Immature natural killer cell (primary cell): ENCODE measurements around the gene LAGE3. TPM values are rescaled to one million over a fixed set of nuclear protein-coding genes. Genes with fewer than 3 reads are reported as not detected.

Experiments
- DNase-seq, 3 donors: peaks; one replicate each; pipeline ENCODE4 v3.0.0; 2022; ENCODE audit warnings: mixed read lengths in 1 of 3
- H3K27ac Mint-ChIP-seq, 6 donors: one replicate each; pipeline ENCODE4 v1.8.0; 2020; ENCODE audit warnings: mixed read lengths in 6 of 6, mild to moderate bottlenecking in 5 of 6, inconsistent platforms in 4 of 6, moderate library complexity in 3 of 6
- H3K27me3 Mint-ChIP-seq, 3 donors: one replicate each; pipeline ENCODE4 v1.8.0; 2020 to 2021; ENCODE audit warnings: low read depth in 3 of 3, mild to moderate bottlenecking in 3 of 3, mixed read lengths in 3 of 3, moderate library complexity in 3 of 3, inconsistent platforms in 1 of 3
- H3K36me3 Mint-ChIP-seq, 3 donors: one replicate each; pipeline ENCODE4 v1.8.0; 2020; ENCODE audit warnings: mixed read lengths in 3 of 3, inconsistent platforms in 2 of 3, mild to moderate bottlenecking in 2 of 3
- H3K4me1 Mint-ChIP-seq, 2 donors: one replicate each; pipeline ENCODE4 v1.8.0; 2020; ENCODE audit warnings: inconsistent platforms in 2 of 2, mild to moderate bottlenecking in 2 of 2, mixed read lengths in 2 of 2, moderate library complexity in 1 of 2
- H3K4me3 Mint-ChIP-seq, 5 donors: one replicate each; pipeline ENCODE4 v1.8.0; 2020; ENCODE audit warnings: mild to moderate bottlenecking in 5 of 5, mixed read lengths in 5 of 5, inconsistent platforms in 3 of 5, moderate library complexity in 3 of 5
- H3K9me3 Mint-ChIP-seq, 6 donors: one replicate each; pipeline ENCODE4 v1.8.0; 2020; ENCODE audit warnings: mild to moderate bottlenecking in 6 of 6, mixed read lengths in 6 of 6, inconsistent platforms in 4 of 6, moderate library complexity in 3 of 6
- polyA plus RNA-seq, 3 donors: library from polyadenylated mRNA; unstranded; fragments of 300-500 nt; fragmentation: Illumina TruSeq; gene quantifications; one replicate each; pipeline ENCODE4 v1.2.3, GENCODE V29; 2021

Gene LAGE3, protein sequence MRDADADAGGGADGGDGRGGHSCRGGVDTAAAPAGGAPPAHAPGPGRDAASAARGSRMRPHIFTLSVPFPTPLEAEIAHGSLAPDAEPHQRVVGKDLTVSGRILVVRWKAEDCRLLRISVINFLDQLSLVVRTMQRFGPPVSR
- 10 to 100 TPM; 30.5 to 65.0 (median 52.4) TPM for polyA plus RNA-seq

DNA sequence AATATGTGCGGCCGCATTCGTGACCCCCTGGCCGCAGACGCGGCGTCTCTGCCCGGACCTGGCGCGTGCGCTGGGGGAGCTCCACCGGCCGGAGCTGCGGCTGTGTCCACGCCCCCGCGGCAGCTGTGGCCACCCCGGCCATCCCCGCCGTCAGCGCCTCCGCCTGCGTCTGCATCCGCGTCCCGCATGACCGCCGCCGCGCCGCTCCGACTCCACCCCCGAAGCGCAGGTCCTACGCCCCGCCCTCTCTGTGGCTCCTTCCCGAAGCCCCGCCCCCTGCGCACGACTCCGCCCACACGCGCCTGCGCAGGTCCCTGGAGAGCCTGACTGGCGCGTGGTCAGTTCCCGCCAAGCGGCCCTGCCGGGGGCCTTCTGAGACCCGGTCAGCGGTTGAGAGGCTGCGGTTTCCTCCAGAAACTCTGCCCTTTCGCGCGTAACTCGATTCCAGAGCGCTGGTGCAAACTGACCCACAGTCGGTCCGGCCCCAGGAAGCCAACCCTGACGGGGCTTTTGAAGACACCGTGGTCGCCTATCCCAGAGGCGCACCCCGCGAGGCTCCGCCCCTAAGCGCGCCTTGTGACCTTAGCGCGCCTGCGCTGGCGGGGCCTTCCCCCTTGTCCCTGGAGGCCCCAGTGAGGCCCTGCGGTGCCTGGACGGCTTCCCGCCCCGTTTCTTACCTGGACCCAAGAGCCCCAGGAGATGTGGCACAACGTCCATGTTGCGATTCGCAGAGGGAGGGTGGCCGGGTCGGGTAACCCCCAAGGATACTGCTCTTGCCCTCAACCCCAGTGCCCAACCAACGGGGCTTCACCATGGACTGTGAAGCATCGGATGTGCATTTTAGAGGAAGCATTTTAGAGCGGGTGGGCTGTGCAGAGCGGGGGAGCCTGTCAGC, at the start of gene LAGE3:
Gene LAGE3, minus strand, starts transcription at position 554 of the 895 bp plus-strand sequence. Its CDS starts 366 bp downstream, at position 188.
- H3K27me3 Mint-ChIP-seq = peaks cover 6 to 12% (median 11%) of the 10 kb centered on the region in 3 donors
- peak within 1 kb of the TSS; percentile 80 to 87 (median 81) for H3K4me3 Mint-ChIP-seq
- H3K4me1 Mint-ChIP-seq = peaks cover 7 to 10% of the 10 kb centered on the region in 2 donors
- peak; percentile 96 for DNase-seq
- H3K36me3 Mint-ChIP-seq = no peaks in the 10 kb centered on the region
- no peaks in the 10 kb centered on the region for H3K9me3 Mint-ChIP-seq
- H3K27ac Mint-ChIP-seq = peak within 1 kb of the TSS; percentile 89 to 96 (median 94)

DNA sequence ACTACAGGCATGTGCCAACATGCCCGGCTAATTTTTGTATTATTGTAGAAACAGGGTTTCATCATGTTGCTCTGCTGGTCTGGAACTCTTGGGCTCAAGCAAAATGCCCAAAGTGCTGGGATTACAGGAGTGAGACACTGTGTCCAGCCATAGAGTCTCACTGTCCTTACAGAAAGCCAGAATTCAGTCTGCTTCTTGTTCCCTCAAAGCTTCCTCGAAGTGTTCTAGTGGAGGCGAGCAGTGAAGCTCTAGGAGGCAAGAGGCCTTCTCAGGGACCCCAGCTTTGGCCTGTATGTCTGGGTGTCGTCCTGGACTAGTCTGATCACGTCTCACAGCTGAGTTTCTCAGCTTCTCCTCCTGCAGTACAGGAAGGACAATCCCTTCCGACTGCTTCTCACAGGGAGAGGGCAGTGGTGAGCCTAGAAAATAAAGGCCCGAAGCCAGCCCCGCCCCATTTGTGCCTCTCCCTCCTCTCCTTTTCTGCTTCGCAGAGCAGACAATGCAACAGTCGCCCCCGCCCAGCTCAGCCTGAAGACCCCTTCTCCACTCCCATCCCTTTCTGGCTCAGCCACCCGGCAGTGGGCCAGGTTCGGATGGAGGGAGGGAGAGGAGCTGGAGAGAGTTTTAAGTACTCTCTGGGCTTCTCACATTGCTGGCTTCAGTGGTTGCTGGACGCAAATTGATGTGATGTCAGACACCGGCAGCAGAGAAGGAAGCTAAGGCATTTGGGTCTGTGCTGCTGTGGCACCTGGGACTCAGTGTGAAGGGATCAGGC, 48.0 kb upstream of the LAGE3 start:
- peak overlapping the region; percentile 23 to 79 (median 62) for H3K27ac Mint-ChIP-seq
- no peaks in the 10 kb centered on the region for H3K9me3 Mint-ChIP-seq
- H3K27me3 Mint-ChIP-seq = peaks cover 0 to 2% (median 0%) of the 10 kb centered on the region in 3 donors
- peaks cover 21 to 22% of the 10 kb centered on the region in 2 donors for H3K4me1 Mint-ChIP-seq
- DNase-seq = peak; percentile 38 to 51 (median 45)
- peak overlapping the region; percentile 24 to 63 (median 36) for H3K4me3 Mint-ChIP-seq
- H3K36me3 Mint-ChIP-seq = no peaks in the 10 kb centered on the region

DNA sequence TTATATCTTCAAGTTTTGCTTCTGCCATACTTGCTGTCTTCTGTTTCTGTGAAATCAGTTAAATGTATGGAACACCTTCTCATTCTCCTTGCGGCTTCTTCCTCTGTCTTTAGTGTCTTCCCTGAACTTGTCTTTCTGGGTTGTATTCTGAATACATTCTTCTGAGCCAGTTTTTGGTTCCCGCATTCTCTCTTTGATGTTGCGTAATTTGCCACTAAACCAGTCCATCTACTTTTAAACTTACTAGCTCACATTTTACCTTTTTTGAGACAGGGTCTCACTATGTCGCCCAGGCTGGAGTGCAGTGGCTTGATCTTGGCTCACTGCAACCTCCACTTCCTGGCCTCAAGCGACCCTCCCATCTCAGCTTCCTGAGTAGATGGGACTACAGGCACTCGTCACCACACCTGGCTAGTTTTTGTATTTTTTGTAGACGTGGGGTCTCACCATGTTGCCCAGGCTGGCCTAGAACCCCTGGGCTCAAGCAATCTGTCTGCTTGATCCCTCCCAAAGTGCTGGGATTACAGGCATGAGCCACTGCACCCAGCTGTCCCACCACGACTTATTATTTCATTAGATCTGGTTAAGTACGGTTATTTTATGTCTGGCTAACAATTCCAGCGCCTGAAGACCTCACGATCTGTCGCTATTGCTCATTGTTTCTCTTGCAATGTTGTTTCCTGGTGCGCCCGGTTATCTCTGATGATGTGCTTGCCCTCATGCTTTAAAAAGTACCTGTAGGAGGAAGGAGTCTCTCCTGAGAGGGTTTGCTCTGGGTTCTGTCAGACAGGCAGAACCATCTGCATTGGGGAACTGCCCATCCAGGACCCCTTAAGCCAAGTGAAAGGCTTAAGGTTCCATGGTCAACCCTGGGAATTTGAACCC, 46.8 kb upstream of the LAGE3 start:
- Mint-ChIP-seq H3K27me3 (peaks cover 0 to 2% (median 0%) of the 10 kb centered on the region in 3 donors), H3K4me3 (no peak overlapping the region), H3K9me3 (no peaks in the 10 kb centered on the region), H3K27ac (peak overlapping the region in 2 of 6 donors; percentile 26 to 39), H3K4me1 (peaks cover 21 to 22% of the 10 kb centered on the region in 2 donors), H3K36me3 (no peaks in the 10 kb centered on the region)
- DNase-seq = no peak

DNA sequence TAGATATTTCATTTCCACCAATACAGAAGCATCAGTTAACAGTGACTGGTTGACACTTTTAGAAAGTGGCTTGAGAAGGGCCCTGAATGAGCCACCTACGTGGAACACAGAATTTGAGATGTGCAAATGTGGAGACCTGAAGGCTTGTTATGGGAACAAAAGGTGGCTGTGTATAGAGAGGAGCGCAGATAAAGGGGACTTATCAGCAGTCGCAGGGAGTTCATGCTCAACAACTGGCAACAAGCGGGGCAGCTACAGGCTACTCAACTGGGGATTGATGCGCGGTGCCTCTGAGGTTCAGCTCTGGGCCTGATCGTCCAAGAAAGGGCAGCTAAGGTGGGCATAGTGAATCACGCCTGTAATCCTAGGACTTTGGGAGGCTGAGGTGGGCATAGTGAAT, 40.3 kb upstream of the LAGE3 start:
- Mint-ChIP-seq H3K4me1 (peaks cover 16 to 17% of the 10 kb centered on the region in 2 donors), H3K9me3 (no peaks in the 10 kb centered on the region), H3K4me3 (no peak overlapping the region), H3K36me3 (no peaks in the 10 kb centered on the region), H3K27ac (no peak overlapping the region), H3K27me3 (peaks cover 0 to 7% (median 2%) of the 10 kb centered on the region in 3 donors)
- no peak for DNase-seq

DNA sequence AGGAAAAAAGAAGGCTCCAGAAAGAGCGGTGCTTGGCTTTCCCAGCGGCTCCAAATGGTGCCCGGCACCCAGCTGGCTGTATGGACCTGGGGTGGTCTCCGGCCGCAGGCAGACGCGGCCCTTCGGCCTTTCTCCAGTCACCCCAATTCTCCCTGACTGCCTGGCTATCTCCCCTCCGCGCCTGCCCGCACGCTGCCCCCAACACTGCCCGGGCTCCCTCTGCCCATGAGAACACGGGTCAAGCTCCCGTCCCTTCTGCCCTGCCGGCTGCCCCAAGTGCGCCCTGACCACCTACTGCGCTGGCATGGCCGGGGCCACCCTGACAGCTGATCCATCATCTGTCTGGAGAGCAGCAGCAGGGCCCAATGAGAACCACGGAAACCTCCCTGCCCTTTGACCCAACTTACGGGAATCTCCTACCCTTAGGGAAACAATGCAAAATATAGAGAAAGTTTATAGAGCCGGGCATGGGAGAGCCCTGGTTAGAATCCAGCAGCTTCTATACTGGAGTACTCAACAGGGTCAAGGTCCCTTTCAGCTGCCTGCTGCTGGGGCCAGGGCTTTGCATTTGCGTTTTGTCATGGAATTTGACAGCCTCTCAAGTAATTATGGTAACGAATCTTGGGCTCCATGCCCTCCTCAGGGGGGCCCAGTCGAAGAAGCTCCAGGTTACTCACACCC, 38.2 kb upstream of the LAGE3 start:
- DNase-seq = no peak
- Mint-ChIP-seq H3K36me3 (no peaks in the 10 kb centered on the region), H3K4me3 (peak overlapping the region in 2 of 5 donors; percentile 10 to 90), H3K27me3 (peaks cover 0 to 7% (median 4%) of the 10 kb centered on the region in 3 donors), H3K4me1 (peaks cover 16 to 23% of the 10 kb centered on the region in 2 donors), H3K27ac (peak overlapping the region in 5 of 6 donors; percentile 82 to 95 (median 94)), H3K9me3 (peaks cover 0 to 2% (median 0%) of the 10 kb centered on the region in 6 donors)

DNA sequence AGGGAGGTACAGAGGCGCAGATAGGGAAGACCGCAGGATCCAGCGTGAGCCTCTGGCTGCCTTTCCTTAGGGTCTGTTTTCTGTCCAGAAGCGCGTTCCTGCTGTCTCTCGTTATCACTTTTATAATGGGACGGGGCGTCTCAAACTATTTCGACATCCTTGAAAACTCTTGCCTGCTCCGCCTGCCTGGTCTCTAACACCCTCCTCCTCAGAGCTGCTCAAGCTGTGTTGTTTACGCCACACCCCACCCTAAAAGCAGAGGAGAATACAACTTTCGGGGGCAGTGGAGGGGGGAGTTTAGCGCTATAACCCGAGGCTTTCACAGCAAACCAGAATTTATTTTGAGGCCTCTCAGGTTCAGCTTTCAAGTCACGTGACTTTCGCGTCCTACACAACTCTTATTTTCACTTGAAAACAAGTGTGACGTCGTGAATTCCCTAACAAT, 37.6 kb upstream of the LAGE3 start:
- H3K27ac Mint-ChIP-seq = peak overlapping the region; percentile 82 to 95 (median 94)
- H3K4me3 Mint-ChIP-seq = peak overlapping the region; percentile 85 to 93 (median 89)
- H3K9me3 Mint-ChIP-seq = peaks cover 0 to 2% (median 0%) of the 10 kb centered on the region in 6 donors
- H3K36me3 Mint-ChIP-seq = no peaks in the 10 kb centered on the region
- peaks cover 17 to 26% of the 10 kb centered on the region in 2 donors for H3K4me1 Mint-ChIP-seq
- peaks cover 0 to 7% (median 4%) of the 10 kb centered on the region in 3 donors for H3K27me3 Mint-ChIP-seq
- DNase-seq = peak in 2 of 3 donors; percentile 43 to 60

DNA sequence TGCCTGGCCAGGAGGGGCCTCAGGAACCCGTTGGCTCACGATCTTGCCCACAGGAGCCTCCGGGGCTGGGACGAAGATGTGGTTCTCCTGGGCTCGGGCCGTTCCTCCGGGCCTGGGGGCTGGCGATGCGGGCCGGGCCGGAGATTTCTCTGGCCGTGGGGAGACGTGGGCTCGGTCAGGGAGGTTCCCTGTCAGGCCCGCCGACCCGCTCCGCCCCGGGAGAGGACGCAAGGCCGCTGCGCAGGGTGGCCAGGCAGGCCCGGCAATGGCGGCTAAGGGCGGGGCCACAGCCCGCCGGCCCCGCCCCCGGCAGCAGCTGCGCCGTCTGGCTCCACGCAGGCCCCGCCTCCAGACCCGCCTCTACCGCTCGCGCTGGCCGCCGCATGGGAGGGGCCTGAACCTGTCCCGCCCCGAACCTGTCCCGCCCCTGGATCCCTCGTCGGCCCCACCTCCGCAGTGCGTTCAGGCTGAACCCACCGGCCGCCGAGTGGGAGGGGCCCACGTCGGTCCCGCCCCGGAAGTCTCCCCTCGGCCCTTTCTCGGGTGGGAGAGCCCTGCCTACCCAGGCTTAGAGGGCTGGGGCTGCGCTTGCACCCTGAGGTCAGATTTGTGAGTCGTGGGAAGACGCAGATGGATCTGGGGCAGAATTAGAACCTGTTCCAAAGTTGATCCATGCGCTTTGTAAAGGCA, 37.0 kb upstream of the LAGE3 start, which contains the start of gene FAM3A:
Gene FAM3A, minus strand, starts transcription at position 267 of the 690 bp plus-strand sequence. CDS start 460 bp downstream, outside the sequence.
- Mint-ChIP-seq H3K9me3 (peaks cover 0 to 2% (median 0%) of the 10 kb centered on the region in 6 donors), H3K4me1 (peaks cover 23 to 31% of the 10 kb centered on the region in 2 donors), H3K27ac (peak within 1 kb of the TSS; percentile 83 to 95 (median 94)), H3K27me3 (peaks cover 0 to 7% (median 4%) of the 10 kb centered on the region in 3 donors), H3K4me3 (peak within 1 kb of the TSS; percentile 85 to 93 (median 89)), H3K36me3 (no peaks in the 10 kb centered on the region)
- peak; percentile 89 to 93 (median 91) for DNase-seq

DNA sequence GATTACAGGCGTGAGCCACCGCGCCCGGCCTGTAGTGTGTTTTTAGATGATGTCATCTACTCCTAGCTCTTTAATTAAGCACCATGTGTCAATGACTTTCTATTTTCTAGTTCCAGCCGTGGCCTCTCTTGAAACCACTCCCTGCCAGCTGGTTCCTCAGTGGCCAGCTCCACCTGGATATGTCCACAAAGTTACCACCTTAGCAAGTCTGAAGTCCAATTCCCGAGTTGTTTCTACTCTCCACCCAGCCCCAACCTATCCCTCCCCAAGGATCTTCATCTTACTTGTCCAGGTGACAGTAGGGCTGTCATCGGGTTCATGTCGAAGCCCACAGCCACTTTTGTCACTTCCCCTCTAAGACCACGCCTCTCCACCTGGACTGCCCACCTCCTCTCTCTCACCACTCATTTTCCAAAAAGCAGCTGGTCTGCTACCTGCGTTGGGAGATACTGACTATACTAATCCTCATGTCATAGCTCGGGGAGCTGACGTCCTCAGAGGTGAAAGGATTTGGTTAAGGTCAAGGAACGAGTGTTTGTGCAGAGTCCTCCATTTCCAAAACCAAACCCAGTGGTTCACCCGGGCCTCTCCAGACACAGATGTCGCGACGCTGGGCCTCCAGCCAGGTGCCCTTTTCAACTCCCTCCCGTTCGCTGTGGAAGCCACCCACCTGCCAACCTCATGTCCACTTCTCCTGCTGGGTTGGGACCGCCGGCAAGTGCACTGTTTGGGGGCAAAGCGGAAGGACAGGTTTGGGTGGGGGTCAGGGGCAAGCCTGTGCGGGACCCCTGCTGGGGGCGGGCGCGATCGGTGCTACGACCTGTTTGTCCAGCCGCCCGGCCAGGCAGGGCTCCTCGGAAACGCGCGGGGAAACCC, 36.2 kb upstream of the LAGE3 start:
- Mint-ChIP-seq H3K27ac (peak overlapping the region; percentile 72 to 92 (median 82)), H3K4me3 (peak overlapping the region; percentile 73 to 93 (median 82)), H3K9me3 (peaks cover 0 to 2% (median 0%) of the 10 kb centered on the region in 6 donors), H3K36me3 (no peaks in the 10 kb centered on the region), H3K4me1 (peaks cover 28 to 32% of the 10 kb centered on the region in 2 donors), H3K27me3 (peaks cover 0 to 7% (median 4%) of the 10 kb centered on the region in 3 donors)
- peak; percentile 7 to 17 (median 13) for DNase-seq

DNA sequence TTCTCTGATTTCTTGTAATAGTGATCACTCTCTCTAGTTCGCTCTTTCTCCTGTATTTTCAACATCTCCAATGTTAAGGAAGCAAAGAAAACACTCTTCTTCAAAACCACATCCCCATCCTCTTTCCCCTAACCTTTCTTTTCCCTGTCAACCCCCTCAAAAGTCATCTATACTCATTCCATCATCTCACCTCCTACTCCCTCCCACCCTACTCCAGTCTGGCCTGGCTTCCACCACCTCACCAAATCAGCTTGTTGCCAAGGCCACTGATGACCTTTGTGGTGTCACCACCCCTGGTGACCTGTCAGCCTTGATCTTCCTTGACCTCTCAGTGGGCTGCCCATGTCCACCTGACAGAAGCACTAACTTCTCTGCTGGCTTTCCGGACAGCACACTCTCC, 34.6 kb upstream of the LAGE3 start:
- Mint-ChIP-seq H3K27me3 (peaks cover 2 to 7% (median 4%) of the 10 kb centered on the region in 3 donors), H3K36me3 (peaks cover 0 to 6% (median 5%) of the 10 kb centered on the region in 3 donors), H3K27ac (peak overlapping the region in 5 of 6 donors; percentile 40 to 59 (median 56)), H3K4me1 (peaks cover 28 to 32% of the 10 kb centered on the region in 2 donors), H3K9me3 (peaks cover 0 to 2% (median 0%) of the 10 kb centered on the region in 6 donors), H3K4me3 (peak overlapping the region in 3 of 5 donors; percentile 23 to 39 (median 33))
- DNase-seq = no peak

DNA sequence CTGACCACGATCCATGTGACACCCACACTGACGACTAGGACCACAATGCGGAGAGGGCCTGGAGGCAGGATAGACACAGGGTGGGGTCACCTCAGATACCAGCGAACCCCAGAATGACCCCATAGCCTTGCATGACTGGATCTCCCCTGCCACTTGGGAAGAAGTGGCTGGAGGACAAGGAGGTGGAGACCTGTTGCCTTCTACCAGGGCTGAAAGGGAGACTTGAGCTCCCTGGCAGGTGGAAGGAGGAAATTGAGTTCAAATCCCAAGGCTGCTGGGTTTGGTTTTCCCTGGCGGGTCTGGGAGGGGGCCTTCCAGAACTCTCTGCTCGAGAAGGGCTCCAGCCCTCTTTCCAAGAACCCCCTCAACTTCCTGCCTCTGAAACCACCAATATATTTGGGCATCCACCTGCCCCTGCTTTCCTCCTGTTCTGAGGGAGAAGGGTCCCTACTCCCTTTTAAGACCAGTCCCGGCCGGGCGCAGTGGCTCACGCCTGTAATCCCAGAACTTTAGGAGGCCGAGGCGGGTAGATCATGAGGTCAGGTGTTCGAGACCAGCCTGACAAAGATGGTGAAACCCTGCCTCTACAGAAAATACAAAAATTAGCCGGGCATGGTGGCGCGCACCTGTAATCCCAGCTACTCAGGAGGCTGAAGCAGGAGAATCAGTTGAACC, 33.9 kb upstream of the LAGE3 start:
- Mint-ChIP-seq H3K4me3 (peak overlapping the region in 1 of 5 donors; percentile 27), H3K27ac (no peak overlapping the region)

More for the DNA sequence above, 33.9 kb upstream of the LAGE3 start:
- H3K27me3 Mint-ChIP-seq = peaks cover 2 to 7% (median 4%) of the 10 kb centered on the region in 3 donors
- peaks cover 0 to 2% (median 0%) of the 10 kb centered on the region in 6 donors for H3K9me3 Mint-ChIP-seq
- H3K36me3 Mint-ChIP-seq = peaks cover 0 to 6% (median 5%) of the 10 kb centered on the region in 3 donors
- no peak for DNase-seq
- peaks cover 28 to 32% of the 10 kb centered on the region in 2 donors for H3K4me1 Mint-ChIP-seq
